ENCODE data around the gene DNAJB6.

The DNAJB6 gene

GRCh38 chr7:157397036-157397720, 60.4 kb downstream of the DNAJB6 start:
- DNase-seq = no peak

- DNase-seq = no peak
These were observed 61.2 kb downstream of the DNAJB6 start for GRCh38 chr7:157397731-157398691.

- DNase-seq = no peak
These were observed 62.4 kb downstream of the DNAJB6 start for GRCh38 chr7:157399086-157399687.

- no peak for DNase-seq
These were observed 63.5 kb downstream of the DNAJB6 start for GRCh38 chr7:157400171-157400860.

GRCh38 chr7:157401567-157402387, 65.0 kb downstream of the DNAJB6 start:
- no peak for DNase-seq

GRCh38 chr7:157402388-157402703, 65.5 kb downstream of the DNAJB6 start:
- DNase-seq = no peak

- DNase-seq = no peak
These were observed 66.2 kb downstream of the DNAJB6 start for GRCh38 chr7:157402911-157403534.

- DNase-seq = no peak
These were observed 67.0 kb downstream of the DNAJB6 start for GRCh38 chr7:157403646-157404401.

GRCh38 chr7:157404845-157405481, 68.2 kb downstream of the DNAJB6 start:
- no peak for DNase-seq

GRCh38 chr7:157405501-157405900, 68.7 kb downstream of the DNAJB6 start:
- DNase-seq = no peak

- no peak for DNase-seq
These were observed 69.4 kb downstream of the DNAJB6 start for GRCh38 chr7:157405914-157406810.

- no peak for DNase-seq
These were observed 70.2 kb downstream of the DNAJB6 start for GRCh38 chr7:157406971-157407370.

GRCh38 chr7:157407512-157408257, 70.9 kb downstream of the DNAJB6 start:
- no peak for DNase-seq

GRCh38 chr7:157408258-157409101, 71.7 kb downstream of the DNAJB6 start:
- no peak for DNase-seq

GRCh38 chr7:157409149-157409752, 72.4 kb downstream of the DNAJB6 start:
- no peak for DNase-seq

- no peak for DNase-seq
These were observed 73.2 kb downstream of the DNAJB6 start for GRCh38 chr7:157409753-157410727.
